Fibroblast of villous mesenchyme (primary cell): ENCODE results near the gene CNTNAP2. TPM values are rescaled to one million over a fixed set of nuclear protein-coding genes. Genes with fewer than 3 reads are reported as not detected.

ENCODE experiments used
- DNase-seq: peaks from one replicate; pipeline ENCODE4 v3.0.0-alpha.2; 2010; ENCODE audit warnings: low read depth
- H3K4me3 ChIP-seq: 2 replicates; pipeline ENCODE4 v1.5.1; 2011; ENCODE audit warnings: low read depth, mild to moderate bottlenecking, low read length
- CTCF ChIP-seq: IDR thresholded peaks from 2 replicates; pipeline ENCODE4 v1.5.1; 2012; ENCODE audit warnings: low read depth, mild to moderate bottlenecking, low read length; ENCODE audit not compliant: insufficient read depth
- total RNA-seq: library from RNA; depleted of rRNA; stranded (reverse); fragments of >200 nt; gene quantifications from 2 replicates; pipeline ENCODE4 v1.2.3, GENCODE V29; 2012

Gene CNTNAP2
- total RNA-seq, 1 donor: not detected

- H3K4me3 ChIP-seq: no peak overlapping the region
- no peak for TF ChIP-seq CTCF
- no peak for DNase-seq
Measured at GRCh38 chr7:147305827-147306226, 1189.2 kb downstream of the CNTNAP2 start.

GRCh38 chr7:147308539-147308938 lies 1191.9 kb downstream of the CNTNAP2 start:
- H3K4me3 ChIP-seq: no peak overlapping the region
- no peak for TF ChIP-seq CTCF
- DNase-seq: no peak

- no peak for TF ChIP-seq CTCF
- no peak overlapping the region for H3K4me3 ChIP-seq
- no peak for DNase-seq
Measured at GRCh38 chr7:147311336-147311735, 1194.7 kb downstream of the CNTNAP2 start.

- TF ChIP-seq CTCF: no peak
- no peak overlapping the region for H3K4me3 ChIP-seq
- no peak for DNase-seq
Measured at GRCh38 chr7:147321504-147321903, 1204.9 kb downstream of the CNTNAP2 start.

GRCh38 chr7:147332988-147333387 lies 1216.4 kb downstream of the CNTNAP2 start:
- TF ChIP-seq CTCF: no peak
- H3K4me3 ChIP-seq: no peak overlapping the region
- DNase-seq: no peak

GRCh38 chr7:147363101-147363500 lies 1246.5 kb downstream of the CNTNAP2 start:
- no peak for DNase-seq
- no peak for TF ChIP-seq CTCF
- H3K4me3 ChIP-seq: no peak overlapping the region

- no peak for TF ChIP-seq CTCF
Measured at GRCh38 chr7:147376192-147376591, 1259.6 kb downstream of the CNTNAP2 start.

More at GRCh38 chr7:147376192-147376591, 1259.6 kb downstream of the CNTNAP2 start:
- no peak for DNase-seq
- H3K4me3 ChIP-seq: no peak overlapping the region
